GM12878 (cell line): ENCODE measurements around the gene NUP210L. TPM values are rescaled to one million over a fixed set of nuclear protein-coding genes. Genes with fewer than 3 reads are reported as not detected.

ENCODE experiments used
- ATAC-seq: fragments of 200-7000 bp; cut with Tn5 transposase; 3 replicates; pipeline ENCODE4 v1.9.1; 2020; ENCODE audit warnings: mild to moderate bottlenecking, moderate library complexity
- BruUV-seq: library from RNA; stranded (reverse); fragments of 400-500 nt; replicated peaks from 2 replicates; lab custom pipeline; 2021; lab: Mats Ljungman, UMichigan
- CTCF ChIA-PET: fragments of 300-600 bp; sonication (Branson Sonifier 250); formaldehyde crosslinking; extraction: SDS; loops from one replicate; lab custom pipeline; 2021; ENCODE audit warnings: inconsistent platforms; lab: Yijun Ruan, JAX
- POLR2A ChIA-PET: fragments of 350-600 bp; formaldehyde crosslinking; extraction: SDS; loops from one replicate; lab custom pipeline; 2021; ENCODE audit warnings: inconsistent platforms; lab: Charles Lee
- RAD21 ChIA-PET: fragments of 300-600 bp; sonication (Branson Sonifier 250); formaldehyde crosslinking; loops from one replicate; lab custom pipeline; 2023; ENCODE audit warnings: antibody characterized with exemption; ENCODE audit not compliant: unreplicated experiment; lab: Charles Lee
- SMC1A ChIA-PET: fragments of 300-600 bp; sonication (Branson Sonifier 250); formaldehyde crosslinking; loops from one replicate; lab custom pipeline; 2023; ENCODE audit not compliant: unreplicated experiment, uncharacterized antibody; lab: Charles Lee
- DNase-seq: peaks from one replicate; pipeline ENCODE4 v3.0.0-alpha.2; 2011; ENCODE audit warnings: low read depth, low spot score
- FAIRE-seq: peaks from 3 replicates; lab custom pipeline; 2011; peaks lifted over from hg19 to GRCh38; lab: Jason Lieb, UNC
- H2AFZ ChIP-seq: 2 replicates; pipeline ENCODE4 v1.6.0; 2011; ENCODE audit warnings: low read depth, low read length, control low read depth; ENCODE audit not compliant: control insufficient read depth
- H3K27ac ChIP-seq: 2 replicates; pipeline ENCODE4 v1.5.1; 2011; ENCODE audit warnings: control low read depth; ENCODE audit not compliant: control insufficient read depth, insufficient read depth
- H3K27me3 ChIP-seq, 2 experiments: replicated peaks in 1 of 2; 2 replicates each; pipeline versions ENCODE4 v1.6.0 to v1.6.1; 2011; ENCODE audit warnings: low read length in 1 of 2; ENCODE audit not compliant: control insufficient read depth in 2 of 2, insufficient read depth in 2 of 2
- H3K36me3 ChIP-seq, 2 experiments: 2 replicates each; pipeline ENCODE4 v1.5.1; 2011; ENCODE audit warnings: low read length in 1 of 2; ENCODE audit not compliant: control insufficient read depth in 2 of 2, insufficient read depth in 2 of 2
- H3K4me1 ChIP-seq: 2 replicates; pipeline ENCODE4 v1.6.1; 2011; ENCODE audit warnings: mild to moderate bottlenecking, low read length, moderate library complexity, mixed read lengths; ENCODE audit not compliant: control insufficient read depth, insufficient read depth
- H3K4me2 ChIP-seq: 2 replicates; pipeline ENCODE4 v1.6.0; 2011; ENCODE audit warnings: control low read depth; ENCODE audit not compliant: control insufficient read depth, insufficient read depth
- H3K4me3 ChIP-seq: fragments of 200-600 bp; sonication (generic); 2 replicates; pipeline ENCODE4 v1.5.1; 2016
- H3K79me2 ChIP-seq: 2 replicates; pipeline ENCODE4 v1.6.0; 2011; ENCODE audit warnings: low read length; ENCODE audit not compliant: control insufficient read depth, insufficient read depth
- H3K9ac ChIP-seq: 2 replicates; pipeline ENCODE4 v1.8.0; 2011; ENCODE audit warnings: low read length, control low read depth, mixed read lengths; ENCODE audit not compliant: control insufficient read depth, insufficient read depth
- H3K9me3 ChIP-seq: replicated peaks from 3 replicates; pipeline ENCODE4 v1.5.1; 2011; ENCODE audit warnings: mild to moderate bottlenecking, low read length; ENCODE audit not compliant: control insufficient read depth, insufficient read depth
- H4K20me1 ChIP-seq: 2 replicates; pipeline ENCODE4 v1.6.0; 2011; ENCODE audit not compliant: control insufficient read depth, insufficient read depth
- MEF2A ChIP-seq: IDR thresholded peaks from 2 replicates; pipeline ENCODE4 v1.6.1; 2011; ENCODE audit warnings: low read depth, mild to moderate bottlenecking, low read length, moderate library complexity; ENCODE audit not compliant: insufficient read depth
- MYB ChIP-seq: fragments of 150-350 bp; IDR thresholded peaks from 2 replicates; pipeline ENCODE4 v1.6.1; 2014; ENCODE audit warnings: mild to moderate bottlenecking, low read depth, low read length, borderline replicate concordance
- PML ChIP-seq: IDR thresholded peaks from 2 replicates; pipeline ENCODE4 v1.6.1; 2012; ENCODE audit warnings: low read length, inconsistent platforms
- POLR2AphosphoS2 ChIP-seq: IDR thresholded peaks from 2 replicates; pipeline ENCODE4 v1.6.1; 2011; ENCODE audit warnings: low read depth, mild to moderate bottlenecking, low read length, improper control_type of control experiment, moderate library complexity
- RBBP5 ChIP-seq: fragments of 200-600 bp; sonication (generic); conservative IDR thresholded peaks from 2 replicates; pipeline ENCODE4 v1.6.1; 2016
- ZZZ3 ChIP-seq: IDR thresholded peaks from 2 replicates; pipeline ENCODE4 v1.6.1; 2011; ENCODE audit warnings: low read depth; ENCODE audit not compliant: control insufficient read depth, insufficient read length
- WGBS: methylation state at CpG from one replicate; pipeline ENCODE4 v1.1.6; 2016; ENCODE audit warnings: low lambda C conversion rate; ENCODE audit not compliant: insufficient replicate concordance, insufficient coverage; ENCODE audit errors: missing lambda C conversion rate; 5-methylcytosine and 5-hydroxymethylcytosine counted together
- in situ Hi-C: fragments of 300-500 bp; cut with MboI; formaldehyde crosslinking; loops from 9 replicates; pipeline ENCODE4 v1.14.3; 2018; ENCODE audit warnings: mixed read lengths
- intact Hi-C: fragments of 100-400 bp; cut with micrococcal nuclease; formaldehyde crosslinking; loops from one replicate; pipeline ENCODE4 v1.14.2; 2022; ENCODE audit not compliant: unreplicated experiment
- polyA plus RNA-seq, 11 experiments: library from polyadenylated mRNA; depleted of rRNA in 4 of 11; unstranded in 6 of 11; stranded (reverse) in 5 of 11; fragments of >200 nt; fragmentation: Nextera tagmentation in 4 of 11; fragmentation: Illumina TruSeq in 1 of 11; extraction: Ambion mirVana in 4 of 11; extraction: Trizol in 1 of 11; gene quantifications; 1 replicate in 1 of 11; 2 replicates in 10 of 11; pipeline versions ENCODE4 v1.2.1 to v1.2.3, GENCODE V29; 2011 to 2016; ENCODE audit warnings: inconsistent platforms in 2 of 11, missing spikeins in 2 of 11, low read depth in 1 of 11
- total RNA-seq, 4 experiments: library from RNA; depleted of rRNA in 3 of 4; stranded (reverse); fragments of >200 nt in 3 of 4; fragmentation: Illumina TruSeq in 1 of 4; extraction: Trizol in 1 of 4; gene quantifications; 2 replicates each; pipeline versions ENCODE4 v1.2.1 to v1.2.3, GENCODE V29; 2013 to 2021
- TF ChIP-seq, protein P1 (sequence below): fragments of 150-350 bp; IDR thresholded peaks from 2 replicates; pipeline ENCODE4 v1.6.1; 2016; ENCODE audit warnings: low read depth, low read length
- TF ChIP-seq, protein P2 (sequence below): fragments of 150-350 bp; IDR thresholded peaks from 2 replicates; pipeline ENCODE4 v1.6.1; 2014; ENCODE audit warnings: mild to moderate bottlenecking, low read depth, low read length

The NUP210L gene
- total and polyA plus RNA-seq, 10 of the 15 experiments (the other 5 are each of a cell fraction or from before 2014, with no cell fraction given), result 0.04 to 0.08 (median 0.07) TPM; not detected in 7

DNA sequence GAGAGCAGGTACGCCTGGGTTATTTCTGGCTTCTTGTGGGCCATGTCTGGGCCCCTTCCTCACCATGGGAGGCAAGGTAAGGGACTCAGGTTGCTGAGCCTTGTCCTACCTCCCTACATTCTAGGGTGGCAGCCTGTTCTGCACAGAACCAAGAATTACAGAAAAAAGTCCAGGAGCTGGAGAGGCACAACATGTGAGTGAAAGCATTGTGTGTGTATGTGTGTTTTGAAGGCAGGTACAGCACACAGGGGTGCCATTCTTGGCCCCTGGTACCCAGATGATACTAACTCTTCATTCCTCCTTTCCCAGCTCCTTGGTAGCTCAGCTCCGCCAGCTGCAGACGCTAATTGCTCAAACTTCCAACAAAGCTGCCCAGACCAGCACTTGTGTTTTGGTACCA, 181.8 kb downstream of the NUP210L start:
- H3K9ac ChIP-seq, result no peak overlapping the region
- FAIRE-seq (no peak), ATAC-seq (no peak), DNase-seq (no peak)
- no peaks in the 10 kb centered on the region for H3K27me3 ChIP-seq
- H3K27ac ChIP-seq, result no peak overlapping the region
- BruUV-seq, result no TSS peak
- WGBS, result 94% methylated on average over 3 of the region's 3 CpGs
- no peak overlapping the region for H3K4me3 ChIP-seq
- CTCF ChIA-PET, result interaction anchor here (0.7 to 1.4 kb wide), 2 partner anchors 10 to 13 kb away, joined by 3 to 4 read pairs; partner anchors contain the start of genes RAB13 and SLC39A1
- H2AFZ ChIP-seq, result no peak overlapping the region
- no peak for TF ChIP-seq RBBP5
- peak; percentile 23; the same call in 1 of the 2 replicates for TF ChIP-seq POLR2AphosphoS2
- TF ChIP-seq PML, result 0 out of 2 replicates have a peak, but pooled peaks have one; percentile 46
- in situ Hi-C loops, result no loop called here
- H3K4me1 ChIP-seq, result peaks cover 19% of the 10 kb centered on the region
- no peak overlapping the region for H3K4me2 ChIP-seq
- H3K79me2 ChIP-seq, result peaks cover 24% of the 10 kb centered on the region
- RAD21 ChIA-PET, result interaction anchor here (1.2 kb wide), 1 partner anchor 13 kb away, joined by 3 read pairs; the partner anchor contains the start of gene RAB13
- H3K9me3 ChIP-seq, result no peaks in the 10 kb centered on the region
- POLR2A ChIA-PET, result interaction anchor here (2.4 kb wide), 1 partner anchor 10 kb away, joined by 9 read pairs; the partner anchor contains the start of gene SLC39A1
- H4K20me1 ChIP-seq, result no peaks in the 10 kb centered on the region
- SMC1A ChIA-PET, result interaction anchor here (0.9 kb wide), 1 partner anchor 10 kb away, joined by 3 read pairs; the partner anchor contains the start of gene SLC39A1
- peaks cover 8 to 16% of the 10 kb centered on the region in 2 experiments for H3K36me3 ChIP-seq
- intact Hi-C loops, result no loop called here

DNA sequence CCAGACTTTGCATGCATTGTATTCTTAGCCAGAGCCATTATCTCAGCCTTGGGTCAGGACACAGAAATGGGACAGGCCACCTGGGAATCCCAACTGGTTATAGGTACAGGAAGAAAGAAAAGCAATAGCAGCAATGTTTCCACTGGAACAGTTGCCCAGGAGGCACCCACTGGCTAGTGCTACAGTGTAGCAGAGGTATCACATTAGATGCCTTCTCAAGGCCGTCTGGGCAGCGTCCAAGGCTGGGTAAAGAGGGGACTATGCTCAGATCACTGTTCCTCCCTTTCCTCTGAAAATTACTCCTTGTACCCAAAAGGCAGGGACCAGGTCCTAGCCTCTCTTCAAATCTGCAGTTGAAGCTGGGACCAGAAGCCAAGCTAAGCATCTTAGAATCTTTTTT, 184.5 kb downstream of the NUP210L start:
- no peak for FAIRE-seq
- in situ Hi-C loops, result no loop called here
- H3K9ac ChIP-seq, result no peak overlapping the region
- no peak for DNase-seq
- BruUV-seq, result no TSS peak
- peaks cover 18% of the 10 kb centered on the region for H3K79me2 ChIP-seq
- H3K4me1 ChIP-seq, result peaks cover 19% of the 10 kb centered on the region
- ChIA-PET POLR2A (interaction anchor here (0.6 kb wide), 2 partner anchors 46 to 208 kb away, joined by 3 to 6 read pairs; no protein-coding TSS in a partner anchor), RAD21 (no interaction called here), CTCF (interaction anchor here (0.6 kb wide), 1 partner anchor 433 kb away, joined by 5 read pairs; no protein-coding TSS in a partner anchor), SMC1A (interaction anchor here (0.5 to 1.2 kb wide), 2 partner anchors 17 to 365 kb away, joined by 3 read pairs; no protein-coding TSS in a partner anchor)
- no peak for ATAC-seq
- TF ChIP-seq ZZZ3 (no peak), MEF2A (no peak), MYB (no peak)
- TF ChIP-seq, protein P1, sequence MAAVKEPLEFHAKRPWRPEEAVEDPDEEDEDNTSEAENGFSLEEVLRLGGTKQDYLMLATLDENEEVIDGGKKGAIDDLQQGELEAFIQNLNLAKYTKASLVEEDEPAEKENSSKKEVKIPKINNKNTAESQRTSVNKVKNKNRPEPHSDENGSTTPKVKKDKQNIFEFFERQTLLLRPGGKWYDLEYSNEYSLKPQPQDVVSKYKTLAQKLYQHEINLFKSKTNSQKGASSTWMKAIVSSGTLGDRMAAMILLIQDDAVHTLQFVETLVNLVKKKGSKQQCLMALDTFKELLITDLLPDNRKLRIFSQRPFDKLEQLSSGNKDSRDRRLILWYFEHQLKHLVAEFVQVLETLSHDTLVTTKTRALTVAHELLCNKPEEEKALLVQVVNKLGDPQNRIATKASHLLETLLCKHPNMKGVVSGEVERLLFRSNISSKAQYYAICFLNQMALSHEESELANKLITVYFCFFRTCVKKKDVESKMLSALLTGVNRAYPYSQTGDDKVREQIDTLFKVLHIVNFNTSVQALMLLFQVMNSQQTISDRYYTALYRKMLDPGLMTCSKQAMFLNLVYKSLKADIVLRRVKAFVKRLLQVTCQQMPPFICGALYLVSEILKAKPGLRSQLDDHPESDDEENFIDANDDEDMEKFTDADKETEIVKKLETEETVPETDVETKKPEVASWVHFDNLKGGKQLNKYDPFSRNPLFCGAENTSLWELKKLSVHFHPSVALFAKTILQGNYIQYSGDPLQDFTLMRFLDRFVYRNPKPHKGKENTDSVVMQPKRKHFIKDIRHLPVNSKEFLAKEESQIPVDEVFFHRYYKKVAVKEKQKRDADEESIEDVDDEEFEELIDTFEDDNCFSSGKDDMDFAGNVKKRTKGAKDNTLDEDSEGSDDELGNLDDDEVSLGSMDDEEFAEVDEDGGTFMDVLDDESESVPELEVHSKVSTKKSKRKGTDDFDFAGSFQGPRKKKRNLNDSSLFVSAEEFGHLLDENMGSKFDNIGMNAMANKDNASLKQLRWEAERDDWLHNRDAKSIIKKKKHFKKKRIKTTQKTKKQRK, result no peak
- TF ChIP-seq, protein P2, sequence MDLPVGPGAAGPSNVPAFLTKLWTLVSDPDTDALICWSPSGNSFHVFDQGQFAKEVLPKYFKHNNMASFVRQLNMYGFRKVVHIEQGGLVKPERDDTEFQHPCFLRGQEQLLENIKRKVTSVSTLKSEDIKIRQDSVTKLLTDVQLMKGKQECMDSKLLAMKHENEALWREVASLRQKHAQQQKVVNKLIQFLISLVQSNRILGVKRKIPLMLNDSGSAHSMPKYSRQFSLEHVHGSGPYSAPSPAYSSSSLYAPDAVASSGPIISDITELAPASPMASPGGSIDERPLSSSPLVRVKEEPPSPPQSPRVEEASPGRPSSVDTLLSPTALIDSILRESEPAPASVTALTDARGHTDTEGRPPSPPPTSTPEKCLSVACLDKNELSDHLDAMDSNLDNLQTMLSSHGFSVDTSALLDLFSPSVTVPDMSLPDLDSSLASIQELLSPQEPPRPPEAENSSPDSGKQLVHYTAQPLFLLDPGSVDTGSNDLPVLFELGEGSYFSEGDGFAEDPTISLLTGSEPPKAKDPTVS, result no peak
- 100% methylated on average over 2 of the region's 2 CpGs for WGBS
- H3K27me3 ChIP-seq, result no peaks in the 10 kb centered on the region
- H3K4me3 ChIP-seq, result no peak overlapping the region
- no peak overlapping the region for H2AFZ ChIP-seq
- no peak overlapping the region for H3K27ac ChIP-seq
- intact Hi-C loops, result no loop called here
- H3K36me3 ChIP-seq, result peaks cover 8 to 16% of the 10 kb centered on the region in 2 experiments
- no peak overlapping the region for H3K4me2 ChIP-seq
- H3K9me3 ChIP-seq, result no peaks in the 10 kb centered on the region
- no peaks in the 10 kb centered on the region for H4K20me1 ChIP-seq
